Superior temporal gyrus (tissue), 1 donor: ENCODE data around the gene TMEM208.

ENCODE experiments used
- DNase-seq: peaks from one replicate; pipeline ENCODE4 v3.0.0-alpha.2; 2016; ENCODE audit errors: extremely low spot score

Gene TMEM208

DNA sequence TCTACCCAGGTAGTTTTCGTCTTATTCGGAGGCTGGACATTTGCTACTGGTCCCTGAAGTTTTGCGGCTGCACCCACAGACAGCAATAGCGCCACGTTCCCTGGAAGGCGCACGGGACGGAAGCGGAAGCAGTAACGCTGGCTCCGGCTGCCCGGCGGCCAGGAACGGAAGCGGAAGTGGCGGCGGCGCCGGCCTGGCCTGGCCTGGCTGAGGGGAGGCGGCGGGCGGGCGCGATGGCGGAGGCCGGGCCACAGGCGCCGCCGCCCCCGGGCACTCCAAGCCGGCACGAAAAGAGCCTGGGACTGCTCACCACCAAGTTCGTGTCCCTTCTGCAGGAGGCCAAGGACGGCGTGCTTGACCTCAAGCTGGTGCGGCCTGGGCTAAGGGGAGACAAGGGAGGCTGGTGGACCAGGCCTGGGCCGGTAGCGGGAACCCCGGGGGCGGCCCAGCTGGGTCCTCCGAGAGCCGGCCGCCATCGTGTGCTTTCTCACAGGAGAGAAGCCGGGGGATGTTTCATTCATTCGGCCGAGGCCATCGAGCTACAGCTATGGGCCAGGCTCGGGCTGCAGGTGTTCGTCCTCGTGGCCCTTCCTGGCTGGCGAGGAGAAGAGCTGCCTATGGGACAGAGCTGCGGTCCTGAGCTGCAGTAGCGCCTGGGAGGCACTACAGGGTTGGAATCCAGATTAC is 34.8 kb upstream of the TMEM208 start, which contains the start of gene E2F4:
E2F4 (plus strand) TSS at position 161 of the 687 bp plus-strand sequence; CDS start at position 234, 73 bp downstream.
- peak; percentile 96 for DNase-seq

DNA sequence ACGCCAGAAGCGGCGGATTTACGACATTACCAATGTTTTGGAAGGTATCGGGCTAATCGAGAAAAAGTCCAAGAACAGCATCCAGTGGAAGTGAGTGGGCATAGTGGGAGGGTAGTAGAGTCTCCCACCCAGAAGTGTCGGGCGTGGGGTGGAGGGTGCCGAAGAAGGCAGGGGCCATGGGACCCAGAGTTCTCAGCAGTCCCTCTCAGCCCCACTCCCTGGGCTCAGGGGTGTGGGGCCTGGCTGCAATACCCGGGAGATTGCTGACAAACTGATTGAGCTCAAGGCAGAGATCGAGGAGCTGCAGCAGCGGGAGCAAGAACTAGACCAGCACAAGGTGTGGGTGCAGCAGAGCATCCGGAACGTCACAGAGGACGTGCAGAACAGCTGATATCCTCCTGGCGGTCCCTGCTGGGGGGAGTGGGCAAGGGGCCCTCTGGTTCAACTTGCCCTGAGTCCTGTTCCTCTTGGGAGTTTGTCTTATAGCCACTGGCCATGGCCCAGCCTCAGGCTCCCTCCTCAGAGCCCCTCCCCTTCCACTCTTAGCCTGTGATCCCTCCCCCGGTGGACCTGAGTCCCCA is 34.1 kb upstream of the TMEM208 start:
- no peak for DNase-seq

DNA sequence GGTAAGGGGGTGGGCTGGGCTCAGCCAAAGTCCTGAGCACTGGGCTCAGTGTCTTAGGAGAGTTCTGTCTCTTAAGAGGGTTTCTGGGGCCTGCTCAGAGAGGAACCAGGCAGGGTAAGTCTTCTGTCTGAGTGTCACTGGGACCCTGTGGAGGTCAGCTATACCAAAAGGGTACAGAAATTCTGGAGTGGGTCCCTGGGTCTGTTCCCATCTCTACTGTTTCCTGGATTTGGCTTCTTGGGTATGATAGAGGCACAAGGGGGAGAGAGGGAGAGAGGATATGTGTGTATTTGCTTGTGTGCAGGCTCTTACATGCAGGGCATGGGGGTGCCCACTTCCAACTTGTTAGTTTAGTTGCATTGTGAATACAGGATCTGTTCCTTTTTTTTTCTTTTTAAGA is 33.4 kb upstream of the TMEM208 start:
- DNase-seq: no peak

DNA sequence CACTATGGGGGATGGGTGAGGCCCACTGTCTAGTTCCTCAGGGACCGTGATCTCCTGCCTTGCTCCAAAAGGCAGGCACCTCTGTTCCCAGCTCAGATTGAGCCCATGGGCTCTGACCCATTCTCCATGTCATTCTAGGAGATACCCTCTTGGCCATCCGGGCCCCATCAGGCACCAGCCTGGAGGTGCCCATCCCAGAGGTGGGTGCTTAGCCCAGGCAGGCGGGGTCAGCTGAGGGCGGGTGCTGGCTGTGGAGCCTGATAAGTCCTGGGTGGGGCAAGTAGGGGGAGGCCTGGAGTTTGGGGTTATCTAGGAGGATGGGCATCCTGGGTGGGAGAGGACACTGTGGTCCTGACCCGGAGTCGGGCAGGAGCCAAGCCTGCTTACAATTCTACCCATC is 32.7 kb upstream of the TMEM208 start:
- DNase-seq: no peak

GRCh38 chr16:67195676-67196075 is 31.3 kb upstream of the TMEM208 start:
- DNase-seq: no peak

DNA sequence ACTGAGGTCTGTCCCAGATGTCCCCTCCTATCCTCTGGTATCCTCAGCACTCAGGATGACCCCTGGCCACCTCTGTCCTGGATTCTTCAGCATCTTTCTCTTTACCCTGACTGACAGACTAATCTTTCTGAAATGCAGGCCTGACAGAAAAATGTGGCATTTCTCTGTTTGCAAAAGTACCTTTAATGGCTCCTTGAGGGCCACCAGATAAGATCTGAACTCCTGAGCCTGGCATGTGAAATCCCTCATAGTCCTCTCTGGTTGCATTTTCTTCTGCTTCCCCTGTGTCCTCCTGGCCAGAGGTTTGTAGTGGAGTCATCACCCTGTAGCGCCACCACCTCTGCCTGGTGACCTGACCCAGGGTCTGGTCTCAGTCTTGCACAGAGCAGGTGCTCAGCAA is 30.0 kb upstream of the TMEM208 start:
- DNase-seq: no peak

- no peak for DNase-seq
These were observed 29.2 kb upstream of the TMEM208 start for GRCh38 chr16:67197704-67198103.

DNA sequence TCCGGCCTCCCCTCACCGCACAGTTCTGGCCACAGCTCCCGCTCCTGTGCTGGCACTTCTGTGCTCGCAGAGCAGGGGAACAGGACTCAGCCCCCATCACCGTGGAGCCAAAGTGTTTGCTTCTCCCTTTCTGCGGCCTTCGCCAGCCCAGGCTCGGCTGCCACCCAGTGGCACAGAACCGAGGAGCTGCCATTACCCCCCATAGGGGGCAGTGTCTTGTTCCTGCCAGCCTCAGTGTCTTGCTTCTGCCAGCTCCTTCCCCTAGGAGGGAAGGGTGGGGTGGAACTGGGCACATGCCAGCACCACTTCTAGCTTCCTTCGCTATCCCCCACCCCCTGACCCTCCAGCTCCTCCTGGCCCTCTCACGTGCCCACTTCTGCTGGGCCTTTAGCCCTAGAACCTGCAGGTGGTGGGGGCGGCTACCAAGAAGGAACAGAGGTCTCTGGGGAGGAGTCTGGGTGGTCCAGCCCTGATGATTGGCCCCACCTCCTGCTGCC is 28.6 kb upstream of the TMEM208 start:
- peak; percentile 61 for DNase-seq

DNA sequence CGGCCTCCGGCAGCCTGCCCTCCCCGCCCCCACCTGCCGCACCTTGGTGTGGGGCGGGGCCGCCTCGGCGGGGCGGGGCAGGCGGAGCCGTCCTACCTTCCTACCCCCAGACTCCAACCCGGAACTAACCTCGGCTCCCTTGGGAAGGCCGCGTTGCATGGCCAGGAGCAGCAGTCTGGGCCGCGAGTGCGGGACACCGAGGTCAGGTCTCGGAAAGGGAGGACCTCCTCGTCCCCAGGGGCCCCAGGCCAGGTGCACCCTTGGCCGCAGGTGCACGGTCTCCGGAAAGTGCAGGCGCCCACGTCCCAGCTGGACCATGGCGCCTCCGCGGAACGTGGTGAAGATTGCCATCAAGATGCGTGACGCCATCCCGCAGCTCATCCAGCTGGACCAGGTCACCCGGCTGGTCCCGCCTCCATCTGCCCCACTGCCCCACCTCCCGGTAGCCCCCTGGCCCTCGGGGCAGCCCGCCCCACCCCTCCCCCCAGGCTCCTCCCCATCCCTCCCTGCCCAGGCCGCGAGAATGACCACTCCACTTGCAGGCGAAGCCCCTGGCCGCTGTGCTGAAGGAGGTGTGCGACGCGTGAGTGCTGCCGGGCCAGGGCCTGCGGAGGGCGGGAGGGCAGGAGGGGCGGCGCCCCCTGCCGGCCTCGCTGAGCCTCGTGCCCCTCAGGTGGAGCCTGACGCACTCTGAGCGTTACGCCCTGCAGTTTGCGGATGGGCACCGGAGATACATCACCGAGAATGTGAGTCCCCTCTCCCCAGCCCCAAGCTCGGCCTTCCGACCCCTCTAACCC is 27.7 kb upstream of the TMEM208 start, which contains the start of gene ELMO3:
ELMO3 (plus strand) TSS at position 121 of the 797 bp plus-strand sequence; CDS start at position 317, 196 bp downstream.
- DNase-seq: no peak

DNA sequence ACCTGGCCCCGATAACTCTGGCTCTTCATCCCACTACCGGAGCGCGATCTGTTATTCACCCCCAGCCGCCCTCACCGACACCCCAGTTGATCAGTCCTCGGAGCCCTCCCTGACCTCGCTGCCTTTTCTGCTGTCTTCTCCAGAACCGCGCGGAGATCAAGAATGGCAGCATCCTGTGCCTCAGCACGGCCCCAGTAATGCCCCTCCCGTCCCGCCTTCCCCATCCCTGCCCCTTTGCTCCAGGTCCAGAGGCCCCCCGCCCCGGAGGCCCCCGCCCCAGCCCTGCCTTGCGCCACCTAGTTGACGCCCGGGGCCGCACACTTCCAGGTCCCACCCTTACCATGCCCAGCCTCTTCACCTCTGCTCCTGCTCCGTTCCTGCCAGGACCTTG is 27.1 kb upstream of the TMEM208 start:
- DNase-seq: no peak

DNA sequence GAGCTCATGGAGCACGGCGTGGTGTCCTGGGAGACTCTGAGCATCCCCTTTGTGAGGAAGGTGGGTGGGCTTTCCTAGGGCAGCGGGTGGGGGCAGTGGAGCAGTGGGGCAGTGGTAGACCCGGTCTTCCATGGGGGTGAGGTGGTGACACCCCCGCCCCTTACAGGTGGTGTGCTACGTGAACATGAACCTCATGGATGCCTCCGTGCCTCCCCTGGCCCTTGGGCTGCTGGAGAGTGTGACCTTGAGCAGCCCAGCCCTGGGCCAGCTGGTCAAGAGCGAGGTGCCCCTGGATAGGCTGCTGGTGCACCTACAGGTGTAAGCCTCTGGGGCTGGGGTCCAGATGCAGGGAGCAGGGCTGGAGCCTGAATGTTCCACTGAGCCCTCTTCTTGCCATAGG is 26.4 kb upstream of the TMEM208 start:
- DNase-seq: no peak

DNA sequence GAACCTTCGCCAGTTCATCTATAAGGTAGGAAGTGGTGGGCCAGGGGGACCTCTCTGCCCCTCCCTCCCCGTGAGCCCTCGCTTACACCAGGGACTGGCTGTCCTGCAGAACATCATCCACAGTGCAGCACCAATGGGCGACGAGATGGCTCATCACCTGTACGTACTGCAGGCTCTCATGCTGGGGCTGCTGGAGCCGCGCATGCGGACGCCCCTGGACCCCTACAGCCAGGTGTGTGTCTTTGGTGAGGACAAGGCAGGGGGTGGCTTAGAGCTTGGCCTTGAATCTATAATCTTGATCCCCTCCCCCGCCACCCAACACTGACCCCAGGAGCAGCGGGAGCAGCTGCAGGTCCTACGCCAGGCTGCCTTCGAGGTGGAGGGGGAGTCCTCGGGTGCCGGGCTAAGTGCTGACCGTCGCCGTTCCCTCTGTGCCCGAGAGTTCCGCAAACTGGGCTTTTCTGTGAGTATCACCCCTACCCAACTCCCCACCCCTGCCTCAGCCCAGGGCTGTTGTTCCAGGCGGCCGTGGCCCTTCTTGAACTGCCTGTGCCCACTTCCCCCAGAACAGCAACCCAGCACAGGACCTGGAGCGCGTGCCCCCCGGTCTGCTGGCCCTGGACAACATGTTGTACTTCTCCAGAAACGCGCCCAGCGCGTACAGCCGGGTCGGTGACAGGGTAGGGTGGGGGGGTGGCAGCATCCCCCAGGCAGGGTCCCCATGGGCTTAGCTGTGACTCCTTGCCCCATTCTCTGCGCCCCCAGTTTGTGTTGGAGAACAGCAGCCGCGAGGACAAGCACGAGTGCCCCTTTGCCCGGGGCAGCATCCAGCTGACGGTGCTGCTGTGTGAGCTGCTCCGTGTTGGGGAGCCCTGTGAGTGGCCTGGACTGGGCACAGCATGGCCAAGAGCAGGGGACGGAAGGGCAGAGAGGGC is 25.3 kb upstream of the TMEM208 start:
- DNase-seq: no peak

DNA sequence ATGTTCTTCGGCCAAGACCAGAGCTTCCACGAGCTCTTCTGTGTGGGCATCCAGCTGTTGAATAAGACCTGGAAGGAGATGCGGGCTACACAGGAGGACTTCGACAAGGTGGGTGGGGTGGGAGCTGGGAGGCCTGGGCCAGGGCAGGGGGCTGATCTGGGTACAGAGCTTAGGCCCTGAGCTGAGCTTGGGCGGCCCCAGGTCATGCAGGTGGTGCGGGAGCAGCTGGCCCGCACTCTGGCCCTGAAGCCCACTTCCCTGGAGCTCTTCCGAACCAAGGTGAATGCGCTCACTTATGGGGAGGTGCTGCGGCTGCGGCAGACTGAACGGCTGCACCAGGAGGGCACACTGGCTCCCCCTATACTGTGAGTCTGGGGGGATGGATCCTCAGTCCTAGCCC is 24.5 kb upstream of the TMEM208 start:
- DNase-seq: no peak

GRCh38 chr16:67202956-67203493 is 23.9 kb upstream of the TMEM208 start:
- DNase-seq: no peak

- DNase-seq: no peak
These were observed 22.9 kb upstream of the TMEM208 start for GRCh38 chr16:67204076-67204475.

GRCh38 chr16:67206129-67206837 is 20.6 kb upstream of the TMEM208 start:
- DNase-seq: no peak

GRCh38 chr16:67206838-67207248 is 20.1 kb upstream of the TMEM208 start:
- no peak for DNase-seq

GRCh38 chr16:67207249-67208091 is 19.5 kb upstream of the TMEM208 start:
- DNase-seq: no peak

DNA sequence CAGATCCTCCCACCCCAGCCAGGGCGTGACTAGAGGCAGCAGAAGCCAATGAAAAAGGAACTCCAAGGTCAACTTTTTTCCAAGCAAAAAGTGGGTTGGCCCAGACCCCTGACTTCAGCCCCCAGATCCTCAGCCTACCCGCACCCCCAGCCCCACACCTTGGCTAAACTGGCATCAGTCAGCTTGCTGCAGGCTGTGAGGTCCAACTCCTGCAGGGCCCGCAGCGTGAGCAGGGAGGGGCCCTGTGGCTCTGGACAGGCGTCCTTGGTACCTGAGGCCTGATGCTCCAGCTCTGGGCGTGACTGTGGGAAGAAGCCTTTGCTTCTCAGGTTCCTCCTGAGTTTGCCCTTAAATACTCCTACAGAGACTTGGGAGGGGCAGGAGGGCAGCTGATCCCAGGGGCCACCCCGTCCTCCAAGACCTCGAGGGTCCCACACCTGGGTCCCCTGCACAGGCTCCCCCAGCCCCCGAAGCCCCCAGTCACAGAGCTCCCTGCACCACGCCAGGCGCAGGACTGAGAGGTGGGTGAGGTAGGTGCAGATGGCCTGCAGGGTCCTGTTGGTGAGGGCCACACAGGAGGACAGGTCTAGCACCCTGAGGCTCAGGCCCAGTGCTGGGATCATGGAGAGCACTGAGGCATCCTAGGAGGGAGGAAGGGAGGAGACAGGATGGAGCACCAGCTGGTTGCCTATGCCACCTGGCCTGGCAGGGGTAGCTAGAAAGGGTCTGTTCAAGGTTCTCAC is 18.6 kb upstream of the TMEM208 start:
- no peak for DNase-seq
